GM12874 (cell line): ENCODE results near the gene EZH2.

Experiments used
- CTCF ChIP-seq: IDR thresholded peaks from 2 replicates; pipeline ENCODE4 v1.5.1; 2011; ENCODE audit warnings: low read depth, mild to moderate bottlenecking, control low read depth, low read length, moderate library complexity; ENCODE audit not compliant: insufficient read depth

The EZH2 gene

GRCh38 chr7:148807436-148807835 lies 76.7 kb downstream of the EZH2 start:
- no peak for TF ChIP-seq CTCF

- TF ChIP-seq CTCF = no peak
These were observed 77.9 kb downstream of the EZH2 start for GRCh38 chr7:148806187-148806586.

- TF ChIP-seq CTCF = no peak
These were observed 79.5 kb downstream of the EZH2 start for GRCh38 chr7:148804343-148805235.

- TF ChIP-seq CTCF = no peak
These were observed 81.0 kb downstream of the EZH2 start for GRCh38 chr7:148803094-148803493.

- TF ChIP-seq CTCF = no peak
These were observed 82.0 kb downstream of the EZH2 start for GRCh38 chr7:148802101-148802493.

GRCh38 chr7:148800677-148801076 lies 83.4 kb downstream of the EZH2 start:
- no peak for TF ChIP-seq CTCF

GRCh38 chr7:148799893-148800555 lies 84.1 kb downstream of the EZH2 start:
- TF ChIP-seq CTCF = no peak
